Measurements from ENCODE around the gene GPRC5B.

- no peak for TF ChIP-seq POLR2A (IDR thresholded peaks at IDR 0.05; ENCODE audit: low read depth, low read length)
- TF ChIP-seq POLR2AphosphoS5 (IDR thresholded peaks at IDR 0.05; ENCODE audit: insufficient read depth, low read depth, low read length), result no peak
- no peak for TF ChIP-seq JUN (IDR thresholded peaks at IDR 0.05; ENCODE audit: borderline replicate concordance, insufficient read depth, insufficient read length, low read depth)
- TF ChIP-seq CTCF (IDR thresholded peaks at IDR 0.05; ENCODE audit: extremely low read depth in 1 of 2, insufficient read depth in 1 of 2, low read depth in 1 of 2, low read length in 2 of 2), result no peak
- TF ChIP-seq EZH2 (IDR thresholded peaks at IDR 0.05; ENCODE audit: borderline replicate concordance, low read depth, low read length, severe bottlenecking), result no peak
- no peak for TF ChIP-seq FOS (IDR thresholded peaks at IDR 0.05; ENCODE audit: borderline replicate concordance, insufficient read depth, low read length)
- TF ChIP-seq MYC (IDR thresholded peaks at IDR 0.05; ENCODE audit: low read depth, low read length), result no peak
- TF ChIP-seq, protein P1, sequence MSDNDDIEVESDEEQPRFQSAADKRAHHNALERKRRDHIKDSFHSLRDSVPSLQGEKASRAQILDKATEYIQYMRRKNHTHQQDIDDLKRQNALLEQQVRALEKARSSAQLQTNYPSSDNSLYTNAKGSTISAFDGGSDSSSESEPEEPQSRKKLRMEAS (IDR thresholded peaks at IDR 0.05; ENCODE audit: insufficient read depth, insufficient read length), result no peak
Measured at GRCh38 chr16:19861133-19861532, 23.5 kb downstream of the GPRC5B start.

Data from endothelial cell of umbilical vein (primary cell).